NCI-H1436 (cell line): ENCODE measurements around the gene BABAM2.
"Not testable (repeated sequence)": the region's sequence is repeated elsewhere in the genome, so short reads cannot be mapped to it uniquely, and the experiment has no call there.

ENCODE experiments used
- DNase-seq: peaks from one replicate; lab custom pipeline; 2025; lab: John Stamatoyannopoulos, UW

The BABAM2 gene

DNA sequence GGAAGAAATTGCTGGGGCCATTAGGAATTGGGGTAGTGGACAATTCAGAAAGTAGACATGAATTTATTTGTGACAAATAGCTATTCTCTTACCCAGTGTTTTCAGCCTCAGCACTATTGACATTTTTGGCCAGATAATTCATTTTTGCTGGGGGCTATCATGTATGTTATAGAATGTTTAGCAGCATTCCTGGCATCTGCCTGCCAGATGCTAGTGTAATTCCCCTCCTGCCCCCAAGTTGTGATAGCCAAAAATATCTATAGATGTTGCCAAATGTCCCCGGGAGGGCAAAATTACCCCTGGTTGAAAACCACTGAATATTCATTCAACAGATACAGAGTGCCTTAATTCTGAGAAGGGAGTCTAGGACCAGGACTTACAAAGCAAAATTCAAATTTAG lies 183.6 kb downstream of the BABAM2 start:
- DNase-seq = no peak

DNA sequence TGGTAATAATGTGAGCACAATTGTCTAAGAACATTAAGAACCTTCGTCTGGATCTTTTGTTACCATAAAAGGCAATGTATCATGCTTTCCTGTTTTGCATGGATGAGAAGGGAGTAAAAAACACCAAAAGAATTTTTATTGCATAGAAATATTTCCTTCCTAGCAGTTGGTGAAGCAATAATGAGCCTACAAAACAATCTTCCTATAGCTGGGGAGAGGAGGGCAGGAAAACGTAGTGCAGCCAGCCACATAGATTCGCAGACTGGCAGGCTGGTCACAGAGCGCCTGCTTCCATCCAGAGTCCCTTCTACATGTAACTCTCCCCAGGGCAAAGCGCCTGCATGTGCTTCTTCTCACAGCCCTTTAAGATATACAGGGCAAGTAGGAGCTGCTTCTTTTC lies 190.4 kb downstream of the BABAM2 start:
- DNase-seq = no peak

GRCh38 chr2:28082131-28082530 lies 191.6 kb downstream of the BABAM2 start:
- no peak for DNase-seq

DNA sequence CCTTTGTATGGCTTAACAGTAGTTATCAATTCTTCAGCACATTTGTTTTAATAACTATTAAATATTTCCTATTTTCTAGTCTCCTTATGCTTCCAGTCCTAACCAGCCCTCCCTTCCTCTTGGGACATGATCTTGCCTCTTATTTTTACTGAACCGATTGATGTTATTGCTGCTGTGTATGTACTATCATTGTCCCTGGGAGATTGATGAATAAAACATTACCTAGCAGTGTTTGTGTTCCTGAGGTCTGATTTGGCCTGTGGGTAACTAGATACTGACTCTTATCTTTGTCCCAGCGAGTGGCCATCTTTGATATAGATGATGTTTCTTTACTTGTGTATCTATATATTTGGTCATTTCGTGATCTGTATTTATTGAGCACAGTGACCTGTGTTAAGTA lies 192.9 kb downstream of the BABAM2 start:
- no peak for DNase-seq

- DNase-seq = no peak
Measured at GRCh38 chr2:28084564-28084963, 194.0 kb downstream of the BABAM2 start.

- no peak for DNase-seq
Measured at GRCh38 chr2:28085201-28085600, 194.7 kb downstream of the BABAM2 start.

DNA sequence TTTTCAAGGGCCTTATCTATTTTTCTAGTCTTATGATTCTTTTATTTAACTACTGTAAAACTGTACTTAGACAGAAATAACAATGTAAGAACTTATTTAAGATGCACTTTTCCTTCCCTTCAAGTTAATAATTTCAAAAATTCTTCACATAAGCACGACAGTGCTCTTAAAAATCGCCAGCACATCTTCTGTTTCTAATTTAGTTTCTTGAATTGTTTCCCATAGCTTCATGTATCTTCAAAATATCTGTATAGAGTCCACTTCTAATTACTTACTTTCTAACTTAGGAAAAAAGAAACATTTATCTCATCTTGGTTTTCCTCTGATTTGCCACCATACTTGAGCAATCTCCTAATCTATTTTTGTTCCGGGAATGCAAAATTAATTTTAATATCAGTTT lies 196.1 kb downstream of the BABAM2 start:
- DNase-seq = no peak

DNA sequence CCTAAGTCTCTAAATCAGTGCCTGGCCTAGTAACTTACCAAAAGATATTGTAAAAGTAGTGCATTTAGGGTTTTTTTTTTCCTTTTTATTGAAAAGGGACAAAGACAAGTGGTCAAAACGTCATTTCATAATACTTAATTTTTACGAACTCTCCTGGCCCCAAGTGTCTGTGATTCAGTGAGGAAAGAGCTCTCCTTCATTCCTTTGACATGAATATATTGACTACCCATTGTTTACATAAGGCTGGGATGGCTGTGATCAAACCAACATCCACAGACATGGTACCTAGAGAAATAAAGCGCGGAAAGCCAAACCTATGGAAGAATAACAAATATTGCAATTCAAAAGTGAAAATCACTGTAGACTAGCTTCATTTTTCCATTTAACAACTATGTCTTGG lies 198.4 kb downstream of the BABAM2 start:
- no peak for DNase-seq

- DNase-seq = no peak
Measured at GRCh38 chr2:28089486-28089885, 199.0 kb downstream of the BABAM2 start.

GRCh38 chr2:28093308-28093707 lies 202.8 kb downstream of the BABAM2 start:
- no peak for DNase-seq

- DNase-seq = no peak
Measured at GRCh38 chr2:28093768-28094167, 203.2 kb downstream of the BABAM2 start.

- DNase-seq = no peak
Measured at GRCh38 chr2:28094739-28095138, 204.2 kb downstream of the BABAM2 start.

GRCh38 chr2:28095622-28096021 lies 205.1 kb downstream of the BABAM2 start:
- no peak for DNase-seq

DNA sequence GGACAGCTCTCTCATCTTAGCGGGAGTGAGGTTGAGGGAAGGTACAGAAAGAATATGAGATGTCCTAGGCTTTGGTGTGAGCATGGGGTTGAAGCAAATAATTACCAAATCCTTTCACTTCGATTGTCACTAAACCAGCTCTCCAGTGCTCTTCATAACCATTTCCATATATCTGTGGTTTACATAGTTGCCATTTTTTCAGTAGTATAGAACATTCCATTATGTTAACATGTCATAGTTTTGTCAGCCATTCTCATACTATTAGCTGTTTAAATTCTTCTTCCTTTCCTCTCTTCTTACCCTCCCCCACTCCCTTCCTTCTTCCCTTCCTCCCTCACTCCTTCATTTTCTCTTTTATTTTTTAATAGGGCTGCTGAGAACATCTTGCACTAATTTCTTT lies 205.9 kb downstream of the BABAM2 start:
- no peak for DNase-seq

DNA sequence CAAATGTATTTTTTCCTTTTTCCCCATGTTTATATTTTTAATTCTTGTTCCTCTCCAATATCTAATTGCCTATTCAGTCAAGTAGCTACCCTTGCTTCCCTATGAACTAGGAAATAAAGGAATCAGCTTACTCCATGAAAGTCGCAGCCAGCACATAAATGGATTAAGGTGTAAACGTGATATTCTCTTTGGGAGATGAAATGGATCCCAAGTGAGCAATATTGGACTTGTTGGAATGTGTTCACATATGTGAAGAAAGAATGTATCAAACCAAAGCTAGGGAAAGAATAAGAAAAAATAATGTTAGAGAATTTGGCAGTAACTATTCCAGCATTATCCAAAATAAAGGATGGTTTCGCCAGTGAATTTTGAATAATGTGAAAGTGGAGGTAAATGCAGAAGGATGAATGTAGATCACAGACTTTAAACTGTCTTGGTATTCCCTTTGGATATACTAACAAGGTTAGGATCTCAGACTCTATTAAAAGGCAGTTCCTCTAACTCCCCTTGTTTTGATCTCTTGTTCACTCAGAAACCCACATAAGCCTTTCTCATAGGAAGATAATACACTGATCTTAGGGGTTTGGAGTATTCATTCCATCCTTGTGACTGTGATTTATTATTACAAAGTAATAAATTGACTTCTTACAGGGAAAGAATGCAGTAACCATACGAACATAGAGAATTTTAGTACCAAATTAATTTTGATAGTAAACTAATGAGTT lies 208.1 kb downstream of the BABAM2 start:
- no peak for DNase-seq

DNA sequence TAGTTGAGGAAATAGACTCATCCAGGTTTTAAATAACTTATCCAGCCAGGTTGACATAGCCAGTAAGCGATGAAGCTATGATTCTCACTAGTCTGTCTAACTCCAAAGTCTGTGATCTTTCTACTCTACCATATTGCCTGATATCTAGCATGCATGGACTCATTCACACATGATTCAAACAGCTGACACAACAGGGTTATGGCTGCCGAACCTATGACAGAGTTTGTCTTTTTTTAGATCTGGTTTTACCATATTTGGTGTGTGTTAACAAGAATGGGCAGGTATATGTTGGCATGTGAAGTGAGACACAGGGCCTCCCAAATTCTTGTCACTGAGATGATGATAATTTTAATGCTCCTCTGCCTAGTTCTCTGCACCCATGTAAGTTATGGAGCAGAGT lies 210.6 kb downstream of the BABAM2 start:
- no peak for DNase-seq

- DNase-seq = no peak
Measured at GRCh38 chr2:28101892-28102291, 211.4 kb downstream of the BABAM2 start.

DNA sequence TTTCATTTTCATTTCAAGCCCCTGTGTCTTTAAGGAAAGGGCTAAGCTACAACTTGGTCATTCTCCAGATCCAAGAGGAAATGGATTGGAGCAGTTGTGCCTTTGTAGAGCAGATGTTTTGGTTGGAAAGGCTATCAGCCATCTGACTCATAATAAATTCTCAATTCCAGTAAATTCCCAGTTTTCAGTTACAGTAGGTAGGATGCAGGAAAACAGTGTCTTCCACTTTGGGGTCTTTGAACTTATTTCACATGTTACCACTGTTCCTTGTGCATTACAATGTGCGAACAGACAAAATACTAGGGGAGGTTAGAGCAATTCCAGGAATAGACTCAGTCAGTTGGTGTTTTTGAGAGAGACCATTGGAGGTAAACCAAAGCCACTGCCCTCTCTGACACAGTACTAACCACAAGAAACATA lies 211.9 kb downstream of the BABAM2 start:
- no peak for DNase-seq

GRCh38 chr2:28103611-28104010 lies 213.1 kb downstream of the BABAM2 start:
- no peak for DNase-seq

GRCh38 chr2:28108143-28108542 lies 217.6 kb downstream of the BABAM2 start:
- DNase-seq = no peak

GRCh38 chr2:28113771-28114170 lies 223.2 kb downstream of the BABAM2 start:
- DNase-seq = not testable (repeated sequence)

GRCh38 chr2:28117104-28117596 lies 226.6 kb downstream of the BABAM2 start:
- no peak for DNase-seq

GRCh38 chr2:28119631-28120030 lies 229.1 kb downstream of the BABAM2 start:
- DNase-seq = no peak

- DNase-seq = no peak
Measured at GRCh38 chr2:28128281-28128950, 237.9 kb downstream of the BABAM2 start.
